ENCODE data around the gene DNAJA1. TPM values are rescaled to one million over a fixed set of nuclear protein-coding genes. Genes with fewer than 3 reads are reported as not detected.
A peak's percentile ranks its signal among the peaks of the same experiment; 100 is the strongest.

The DNAJA1 gene
- total RNA-seq, 2 experiments from 2014 or later: 198 to 266 TPM

DNA sequence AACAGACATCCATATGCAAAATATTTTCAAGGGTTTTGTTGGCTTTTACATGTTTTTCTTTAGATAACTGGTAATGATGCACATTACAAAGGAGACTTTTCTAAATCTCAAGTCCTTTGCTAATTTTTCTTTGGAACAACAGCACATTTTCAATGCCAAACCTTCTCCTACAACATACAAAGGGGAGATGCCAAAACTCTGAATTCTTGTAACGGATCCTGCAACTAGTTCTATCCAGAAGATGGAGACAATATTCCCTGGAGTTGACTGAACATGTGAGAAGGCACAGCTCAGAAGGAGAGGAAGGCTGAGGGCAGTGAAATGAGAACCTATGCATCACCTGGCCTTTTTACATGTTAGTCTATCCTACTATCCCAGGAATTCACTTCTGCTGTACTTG is 21.0 kb downstream of the DNAJA1 start:
- ChIA-PET CTCF (no interaction called here), POLR2A (no interaction called here)
- no peaks in the 10 kb centered on the region for H3K27me3 Mint-ChIP-seq
- peaks cover 41% of the 10 kb centered on the region for H3K36me3 Mint-ChIP-seq (ENCODE audit: low read depth)
- H3K4me1 Mint-ChIP-seq: peaks cover 25% of the 10 kb centered on the region
- no peak overlapping the region for H3K27ac Mint-ChIP-seq
- no peaks in the 10 kb centered on the region for H3K9me3 Mint-ChIP-seq (ENCODE audit: low read depth)
- H3K4me3 Mint-ChIP-seq: no peak overlapping the region
- ATAC-seq (no peak), DNase-seq (no peak)
- intact Hi-C loops (cut with DNase I, micrococcal nuclease): no loop called here

GRCh38 chr9:33048054-33048465 is 23.0 kb downstream of the DNAJA1 start:
- Mint-ChIP-seq H3K27me3 (no peaks in the 10 kb centered on the region), H3K4me1 (peaks cover 25% of the 10 kb centered on the region), H3K36me3 (ENCODE audit: low read depth) (peaks cover 49% of the 10 kb centered on the region), H3K9me3 (ENCODE audit: low read depth) (no peaks in the 10 kb centered on the region), H3K4me3 (no peak overlapping the region), H3K27ac (peak overlapping the region; percentile 30)
- POLR2A ChIA-PET: interaction anchor here (1.0 kb wide), 1 partner anchor 23 kb away, joined by 3 read pairs; the partner anchor contains the start of gene DNAJA1
- CTCF ChIA-PET: interaction anchor here (0.9 kb wide), 1 partner anchor 10 kb away, joined by 3 read pairs; no protein-coding TSS in a partner anchor
- intact Hi-C loops (cut with DNase I, micrococcal nuclease): no loop called here
- DNase-seq (no peak), ATAC-seq (no peak)

DNA sequence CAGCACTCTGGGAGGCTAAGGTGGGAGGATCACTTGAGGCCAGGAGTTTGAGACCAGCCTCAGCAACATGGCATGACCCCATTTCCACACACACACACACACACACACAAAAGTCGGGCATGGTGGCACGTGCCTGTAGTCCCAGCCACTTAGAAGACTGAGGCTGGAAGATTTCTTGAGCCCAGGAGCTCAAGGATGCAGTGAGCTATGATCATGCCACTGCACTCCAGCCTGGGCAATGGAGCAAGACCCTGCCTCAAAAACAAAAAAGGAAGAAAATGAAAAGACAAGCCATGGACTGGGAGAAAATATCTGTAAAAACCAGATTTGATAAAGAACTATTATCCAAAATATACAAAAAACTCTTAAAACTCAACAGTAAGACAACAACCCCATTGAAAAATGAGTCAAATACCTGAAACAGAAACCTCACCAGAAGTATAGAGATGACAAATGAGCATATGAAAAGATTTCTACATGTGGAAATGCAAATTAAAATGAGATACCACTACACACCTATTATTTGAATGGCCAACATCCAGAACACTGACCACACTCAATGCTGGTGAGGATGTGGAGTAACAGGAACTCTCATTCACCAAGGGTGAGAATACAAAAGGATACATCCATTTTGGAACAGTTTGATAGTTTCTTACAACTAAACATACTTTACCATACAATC is 24.7 kb downstream of the DNAJA1 start:
- Mint-ChIP-seq H3K36me3 (ENCODE audit: low read depth) (peaks cover 55% of the 10 kb centered on the region), H3K27me3 (no peaks in the 10 kb centered on the region), H3K4me1 (peaks cover 13% of the 10 kb centered on the region), H3K27ac (peak overlapping the region; percentile 3), H3K4me3 (no peak overlapping the region), H3K9me3 (ENCODE audit: low read depth) (no peaks in the 10 kb centered on the region)
- CTCF ChIA-PET: interaction anchor here (1.4 to 1.7 kb wide), 3 partner anchors 11 to 25 kb away, joined by 3 to 5 read pairs (median 4); partner anchors contain the start of gene DNAJA1
- intact Hi-C loops (cut with DNase I, micrococcal nuclease): no loop called here
- DNase-seq (no peak), ATAC-seq (peak; percentile 91)
- POLR2A ChIA-PET: interaction anchor here (0.7 kb wide), 1 partner anchor 62 kb away, joined by 4 read pairs; no protein-coding TSS in a partner anchor

- H3K9me3 Mint-ChIP-seq (ENCODE audit: low read depth): no peaks in the 10 kb centered on the region
- H3K27me3 Mint-ChIP-seq: no peaks in the 10 kb centered on the region
- H3K4me1 Mint-ChIP-seq: peaks cover 9% of the 10 kb centered on the region
- no peak overlapping the region for H3K27ac Mint-ChIP-seq
- H3K4me3 Mint-ChIP-seq: no peak overlapping the region
- no peak for DNase-seq
- ATAC-seq: no peak
- ChIA-PET CTCF (interaction anchor here (1.0 to 1.4 kb wide), 2 partner anchors 26 to 145 kb away, joined by 3 read pairs; partner anchors contain the start of gene DNAJA1), POLR2A (no interaction called here)
- H3K36me3 Mint-ChIP-seq (ENCODE audit: low read depth): peaks cover 52% of the 10 kb centered on the region
- intact Hi-C loops (cut with DNase I, micrococcal nuclease): no loop called here
These were observed 26.1 kb downstream of the DNAJA1 start for GRCh38 chr9:33051144-33051543.

GRCh38 chr9:33065157-33066076 is 40.3 kb downstream of the DNAJA1 start:
- ChIA-PET CTCF (interaction anchor here (0.6 to 1.4 kb wide), 4 partner anchors 21 to 376 kb away, joined by 3 to 4 read pairs (median 4); no protein-coding TSS in a partner anchor), POLR2A (no interaction called here)
- no peak for DNase-seq
- H3K27ac Mint-ChIP-seq: peak overlapping the region; percentile 52
- intact Hi-C loops (cut with DNase I, micrococcal nuclease): no loop called here
- H3K36me3 Mint-ChIP-seq (ENCODE audit: low read depth): peaks cover 42% of the 10 kb centered on the region
- no peak for ATAC-seq
- peaks cover 13% of the 10 kb centered on the region for H3K4me1 Mint-ChIP-seq
- H3K27me3 Mint-ChIP-seq: no peaks in the 10 kb centered on the region
- H3K9me3 Mint-ChIP-seq (ENCODE audit: low read depth): no peaks in the 10 kb centered on the region
- no peak overlapping the region for H3K4me3 Mint-ChIP-seq

GRCh38 chr9:33068991-33069390 is 43.9 kb downstream of the DNAJA1 start:
- POLR2A ChIA-PET: no interaction called here

DNA sequence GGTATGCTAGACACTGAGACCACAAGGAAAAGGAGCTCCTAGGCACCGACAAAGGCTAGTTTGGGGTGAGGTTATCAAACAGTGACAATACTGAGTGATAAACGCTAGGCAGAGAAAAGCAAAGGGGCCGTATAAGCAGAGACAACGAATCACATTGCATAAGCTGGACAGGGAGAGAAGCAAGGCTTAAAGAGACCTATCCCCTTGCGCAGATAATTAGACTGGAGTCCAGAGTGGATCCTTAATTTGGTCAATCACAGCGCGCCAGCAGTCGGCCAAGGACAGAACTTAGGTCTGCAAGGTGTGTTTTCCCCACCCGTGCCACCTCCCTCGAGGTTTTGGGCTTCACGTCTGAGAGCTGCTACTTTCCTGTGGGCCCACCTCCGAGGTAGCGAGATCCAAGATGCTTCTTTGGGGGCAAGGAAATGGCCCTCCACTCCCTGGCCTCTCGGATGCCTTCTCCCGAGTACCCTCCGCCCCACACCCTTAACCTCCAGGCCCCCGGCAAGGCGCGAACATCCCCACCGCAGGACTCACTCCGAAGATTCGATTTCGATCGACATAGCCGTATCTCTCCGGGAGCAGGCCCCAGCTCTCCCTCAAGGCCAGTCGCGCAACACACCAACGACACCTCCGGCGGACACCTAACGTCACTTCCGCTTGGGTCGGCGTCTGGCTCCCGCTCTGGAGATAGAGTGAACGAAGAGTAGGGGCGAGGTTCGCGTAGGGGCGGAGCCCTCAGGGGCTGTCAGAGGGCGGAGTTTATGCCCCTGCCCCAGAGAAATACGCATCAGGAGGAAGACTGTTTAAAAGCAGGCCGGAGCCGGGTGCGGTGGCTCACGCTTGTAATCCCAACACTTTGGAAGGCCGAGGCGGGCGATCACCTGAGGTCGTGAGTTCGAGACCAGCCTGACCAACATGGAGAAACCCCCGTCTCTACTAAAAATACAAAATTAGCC is 51.3 kb downstream of the DNAJA1 start, which contains the start of gene SMU1:
Gene SMU1 (minus strand): TSS at position 629 of the 959 bp plus-strand sequence. CDS start 66 bp downstream, at position 563.
- no peaks in the 10 kb centered on the region for H3K9me3 Mint-ChIP-seq (ENCODE audit: low read depth)
- H3K27ac Mint-ChIP-seq: peak within 1 kb of the TSS; percentile 100
- H3K4me3 Mint-ChIP-seq: peak within 1 kb of the TSS; percentile 100
- intact Hi-C loops (cut with DNase I, micrococcal nuclease): loop anchor here (1.0 to 10.0 kb wide), 11 partner anchors 13 to 692 kb away; partner anchors contain the start of genes APTX (in 2 of the 2), B4GALT1 (in 2 of the 2), BAG1 (in 2 of the 2) and DNAJA1 (in 2 of the 2)
- H3K4me1 Mint-ChIP-seq: peaks cover 40% of the 10 kb centered on the region
- peak; percentile 98 for DNase-seq
- ATAC-seq: peak; percentile 93
- ChIA-PET POLR2A (interaction anchor here (0.7 to 1.6 kb wide), 8 partner anchors 18 to 214 kb away, joined by 3 to 10 read pairs (median 3); partner anchors contain the start of gene NFX1), CTCF (interaction anchor here (0.6 to 1.7 kb wide), 7 partner anchors 50 to 297 kb away, joined by 3 to 12 read pairs (median 3); no protein-coding TSS in a partner anchor)
- peaks cover 22% of the 10 kb centered on the region for H3K36me3 Mint-ChIP-seq (ENCODE audit: low read depth)
- H3K27me3 Mint-ChIP-seq: no peaks in the 10 kb centered on the region

More at GRCh38 chr9:33068991-33069390, 43.9 kb downstream of the DNAJA1 start:
- Mint-ChIP-seq H3K27ac (no peak overlapping the region), H3K9me3 (ENCODE audit: low read depth) (no peaks in the 10 kb centered on the region), H3K4me1 (peaks cover 35% of the 10 kb centered on the region), H3K4me3 (no peak overlapping the region), H3K36me3 (ENCODE audit: low read depth) (peaks cover 44% of the 10 kb centered on the region), H3K27me3 (no peaks in the 10 kb centered on the region)
- CTCF ChIA-PET: interaction anchor here (0.9 kb wide), 1 partner anchor 146 kb away, joined by 4 read pairs; no protein-coding TSS in a partner anchor
- intact Hi-C loops (cut with DNase I, micrococcal nuclease): no loop called here
- DNase-seq (no peak), ATAC-seq (no peak)

GRCh38 chr9:33080534-33080933 is 55.5 kb downstream of the DNAJA1 start:
- peaks cover 15% of the 10 kb centered on the region for H3K4me1 Mint-ChIP-seq
- no peak overlapping the region for H3K4me3 Mint-ChIP-seq

GRCh38 chr9:33081128-33081851 is 56.2 kb downstream of the DNAJA1 start:
- Mint-ChIP-seq H3K27ac (no peak overlapping the region), H3K4me3 (no peak overlapping the region), H3K9me3 (ENCODE audit: low read depth) (no peaks in the 10 kb centered on the region), H3K4me1 (peaks cover 12% of the 10 kb centered on the region), H3K27me3 (no peaks in the 10 kb centered on the region), H3K36me3 (ENCODE audit: low read depth) (peaks cover 2% of the 10 kb centered on the region)
- DNase-seq (peak; percentile 84), ATAC-seq (peak; percentile 58)
- intact Hi-C loops (cut with DNase I, micrococcal nuclease): loop anchor here (1.0 kb wide), 5 partner anchors 80 to 183 kb away; partner anchors contain the start of genes B4GALT1 (in 2 of the 2), BAG1 (in 2 of the 2) and APTX (in 1 of the 2)
- CTCF ChIA-PET: interaction anchor here (0.6 to 3.1 kb wide), 6 partner anchors 13 to 145 kb away, joined by 3 to 18 read pairs (median 4); partner anchors contain the start of gene B4GALT1
- POLR2A ChIA-PET: no interaction called here

More at GRCh38 chr9:33080534-33080933, 55.5 kb downstream of the DNAJA1 start:
- POLR2A ChIA-PET: no interaction called here
- no peaks in the 10 kb centered on the region for H3K9me3 Mint-ChIP-seq (ENCODE audit: low read depth)
- intact Hi-C loops (cut with DNase I, micrococcal nuclease): no loop called here
- peaks cover 4% of the 10 kb centered on the region for H3K36me3 Mint-ChIP-seq (ENCODE audit: low read depth)
- ATAC-seq (peak; percentile 23), DNase-seq (peak; percentile 59)
- no peaks in the 10 kb centered on the region for H3K27me3 Mint-ChIP-seq
- CTCF ChIA-PET: interaction anchor here (0.6 to 3.1 kb wide), 6 partner anchors 14 to 146 kb away, joined by 3 to 18 read pairs (median 3); partner anchors contain the start of gene B4GALT1
- no peak overlapping the region for H3K27ac Mint-ChIP-seq

Data from activated CD4-positive, alpha-beta T cell treated with anti-CD3 and anti-CD28 coated beads for 36 hours (primary cell).